GM18511 (cell line): ENCODE measurements around the gene CSRP1.
"Not testable (repeated sequence)": the region's sequence is repeated elsewhere in the genome, so short reads cannot be mapped to it uniquely, and the experiment has no call there.

ENCODE experiments used
- ATAC-seq: cut with Tn5 transposase; IDR thresholded peaks from one replicate; pipeline ENCODE4 v1.9.1; 2021; ENCODE audit warnings: mild to moderate bottlenecking, moderate library complexity; ENCODE audit not compliant: unreplicated experiment

Gene CSRP1

DNA sequence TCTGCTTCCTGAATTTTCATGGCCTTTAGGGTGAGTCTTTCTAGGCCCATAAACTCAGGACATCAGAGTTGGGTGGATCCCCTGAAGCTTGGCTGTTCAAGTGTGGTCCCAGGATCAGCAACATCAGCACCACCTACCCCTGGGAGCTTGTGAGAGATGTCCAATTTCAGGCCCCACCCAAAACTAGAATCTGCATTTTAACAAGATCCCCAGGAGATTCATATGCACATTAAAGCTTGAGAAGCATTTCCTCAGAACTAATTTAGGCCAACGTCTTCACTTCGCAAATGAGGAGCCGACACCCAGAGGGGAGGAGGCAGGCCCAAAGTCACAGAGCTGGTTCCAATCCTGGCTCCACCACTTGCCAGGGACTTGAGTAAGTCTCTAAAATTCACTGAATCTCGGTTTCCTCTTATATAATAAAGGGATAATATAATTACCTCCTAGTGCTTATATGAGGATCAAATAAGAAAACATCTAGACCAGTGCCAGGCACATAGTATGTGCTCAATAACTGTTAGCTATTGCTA lies 27.7 kb downstream of the CSRP1 start:
- ATAC-seq, result no peak

DNA sequence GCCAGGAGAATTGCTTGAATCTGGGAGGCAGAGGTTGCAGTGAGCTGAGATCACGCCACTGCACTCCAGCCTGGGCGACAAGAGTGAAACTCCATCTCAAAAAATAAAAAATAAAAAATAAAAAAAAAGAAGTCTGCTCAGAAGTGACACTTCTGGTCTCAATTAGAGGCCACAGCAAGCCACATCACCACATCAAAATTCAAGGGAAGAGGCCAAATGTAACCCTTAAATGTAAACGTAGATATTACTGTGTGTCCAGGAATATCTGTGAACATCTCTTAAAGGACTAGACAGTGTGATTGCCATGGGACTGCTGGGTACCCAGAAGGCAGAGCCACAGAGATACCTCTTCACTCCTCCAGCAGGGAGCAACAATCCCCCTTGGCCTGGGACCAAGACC lies 28.3 kb downstream of the CSRP1 start:
- not testable (repeated sequence) for ATAC-seq

DNA sequence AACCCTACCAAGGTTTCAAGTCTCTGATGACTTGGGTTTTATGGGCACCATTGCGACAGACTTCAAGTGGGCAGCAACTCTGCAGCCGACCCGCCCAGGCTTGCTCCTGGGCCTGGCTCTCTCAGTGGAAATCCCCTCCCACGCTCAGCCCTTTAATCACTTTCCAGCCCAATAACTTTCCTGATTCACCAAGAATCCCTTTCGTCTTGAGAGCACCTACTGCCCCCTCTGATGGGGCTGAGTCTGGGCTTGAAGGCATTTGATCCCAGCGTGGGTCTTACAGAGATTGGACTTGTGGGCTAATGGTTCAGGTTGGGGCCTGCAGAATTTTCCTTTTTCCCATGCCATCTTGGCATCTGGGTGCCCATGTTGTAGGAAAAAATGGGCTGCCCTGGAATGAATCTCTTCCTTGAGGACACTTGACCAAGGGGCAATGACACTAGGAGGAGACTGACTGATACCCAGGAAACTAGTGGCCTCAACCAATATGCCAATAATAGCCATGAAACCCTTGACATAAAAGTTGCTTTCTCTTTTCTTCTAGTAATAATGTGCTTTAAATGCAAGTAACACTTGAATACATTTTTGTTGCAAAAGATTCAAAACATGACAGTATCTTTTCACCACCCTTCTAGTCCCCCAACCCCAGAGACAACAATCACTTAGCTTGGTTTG lies 30.1 kb downstream of the CSRP1 start:
- ATAC-seq, result no peak

DNA sequence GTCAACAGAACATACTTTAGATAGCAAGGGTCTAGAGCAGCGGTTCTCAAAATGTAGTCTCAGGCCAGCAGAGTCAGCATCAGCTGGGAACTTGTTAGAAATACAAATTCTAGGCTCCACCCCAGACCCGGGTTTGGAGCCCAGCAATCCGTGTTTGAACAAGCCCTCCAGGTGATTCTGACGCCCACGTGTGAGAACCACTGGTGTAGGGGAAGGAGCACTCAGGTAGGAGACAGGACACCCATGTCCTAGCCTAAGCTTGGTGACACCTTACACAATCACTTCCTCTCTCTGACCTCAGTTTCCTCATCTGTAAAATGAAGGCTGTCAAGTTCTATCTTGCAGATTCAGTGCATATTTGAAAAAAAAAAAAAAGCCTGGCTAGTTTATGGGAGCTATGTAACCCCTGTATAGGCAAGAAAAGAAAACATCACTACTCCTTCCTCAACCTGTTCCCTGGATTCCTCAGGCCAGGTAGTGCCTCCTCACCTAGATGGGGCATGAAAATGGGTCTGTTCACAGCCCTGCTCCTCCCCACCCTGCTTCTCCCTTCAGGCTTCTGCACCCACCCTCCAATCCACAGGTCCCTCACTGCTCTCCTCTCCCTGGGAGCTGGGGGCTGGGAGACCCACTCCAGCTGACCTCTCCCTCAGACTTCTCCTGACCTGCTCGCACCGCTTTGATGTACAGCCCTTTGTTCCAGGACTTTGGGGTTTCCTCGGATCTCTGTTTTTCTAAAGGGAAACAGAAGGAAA lies 30.8 kb downstream of the CSRP1 start:
- ATAC-seq, result no peak

DNA sequence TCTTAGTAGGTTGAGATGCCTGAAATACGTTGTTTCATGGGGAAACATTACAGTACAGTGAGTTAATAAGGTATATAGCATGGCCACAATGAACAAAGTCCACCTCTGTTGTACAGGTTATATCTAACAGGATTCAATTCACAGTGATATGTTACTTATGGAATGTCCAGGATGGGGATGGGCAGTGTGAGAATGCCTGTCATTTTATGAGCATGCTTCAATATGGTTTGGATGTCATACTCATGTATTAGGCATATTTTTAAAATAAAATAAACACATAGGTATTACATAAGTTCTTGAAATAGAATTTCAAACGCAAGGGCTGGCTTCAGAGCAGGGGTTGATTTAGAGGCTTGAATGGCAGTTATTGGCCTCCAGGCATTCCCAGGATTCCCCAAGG lies 31.8 kb downstream of the CSRP1 start:
- no peak for ATAC-seq

DNA sequence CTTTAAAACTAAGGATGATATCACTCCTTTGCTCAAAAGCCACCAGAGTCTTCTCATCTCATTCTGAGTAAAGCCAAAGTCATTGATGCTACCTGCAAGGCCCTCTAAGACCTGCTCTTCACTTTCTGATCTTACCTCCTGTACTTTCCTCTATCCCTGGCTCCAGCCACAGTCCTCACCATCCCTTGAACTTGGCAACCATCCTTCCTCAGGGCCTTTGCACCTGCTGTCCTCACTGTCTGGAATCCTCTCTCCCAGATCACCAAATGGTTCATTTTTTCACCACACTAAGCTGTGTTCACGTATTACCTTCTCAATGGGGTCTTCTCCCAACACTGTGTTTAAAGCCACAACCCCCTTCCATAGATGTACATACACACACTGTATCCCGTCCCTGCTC lies 33.6 kb downstream of the CSRP1 start:
- no peak for ATAC-seq

DNA sequence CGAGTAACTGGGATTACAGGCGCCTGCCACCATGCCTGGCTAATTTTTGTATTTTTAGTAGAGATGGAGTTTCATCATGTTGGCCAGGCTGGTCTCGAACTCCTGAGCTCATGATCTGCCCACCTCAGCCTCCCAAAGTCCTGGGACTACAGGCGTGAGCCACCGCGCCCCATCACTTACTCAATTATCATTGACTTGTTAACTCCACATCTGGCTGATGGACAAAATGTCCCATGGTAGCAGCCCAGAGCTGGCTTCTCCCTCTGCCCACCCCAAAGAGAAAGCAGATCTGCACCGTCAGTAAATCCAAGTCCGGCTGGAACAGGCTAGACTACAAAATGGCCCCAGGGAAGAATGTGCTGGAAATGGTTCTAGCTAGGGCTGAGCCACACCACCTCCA lies 34.6 kb downstream of the CSRP1 start:
- not testable (repeated sequence) for ATAC-seq

DNA sequence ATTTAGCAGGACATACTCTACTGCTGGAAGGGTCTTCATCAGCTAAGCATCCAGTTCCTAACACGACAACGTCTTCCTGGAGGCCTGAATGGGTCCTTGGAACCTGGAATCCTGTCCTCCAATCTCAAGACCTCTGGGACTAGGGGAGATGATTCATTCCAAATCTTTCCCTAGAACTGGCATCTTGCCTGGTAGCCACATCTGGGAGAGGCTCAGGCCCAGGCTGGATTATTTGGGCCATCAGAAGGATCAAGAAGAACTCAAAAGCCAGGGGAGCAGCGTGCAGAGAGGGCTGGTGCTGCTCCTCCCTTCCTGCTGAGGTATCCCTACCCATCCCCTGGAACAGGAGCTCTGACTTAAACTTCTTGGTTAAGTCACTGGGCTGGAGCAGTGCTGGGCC lies 35.2 kb downstream of the CSRP1 start:
- ATAC-seq, result no peak

DNA sequence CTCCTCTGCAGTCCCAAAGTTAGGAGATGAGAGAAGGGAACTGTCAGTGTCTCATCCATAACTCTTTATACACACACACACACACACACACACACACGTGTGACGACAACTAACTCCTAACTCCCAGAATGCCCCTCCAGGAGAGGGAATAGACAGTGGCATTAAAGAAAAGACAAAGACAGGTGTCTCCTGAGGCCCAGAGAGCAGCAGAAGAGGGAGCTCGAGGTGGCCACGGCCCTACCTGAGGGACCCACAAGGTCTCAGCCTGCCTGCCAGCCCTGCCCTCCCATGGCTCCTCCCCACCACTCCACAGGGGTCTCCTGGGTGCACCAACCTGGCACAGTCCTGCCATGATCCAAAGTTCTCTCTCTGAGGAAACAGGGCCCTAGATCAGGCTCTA lies 36.3 kb downstream of the CSRP1 start:
- ATAC-seq, result no peak

DNA sequence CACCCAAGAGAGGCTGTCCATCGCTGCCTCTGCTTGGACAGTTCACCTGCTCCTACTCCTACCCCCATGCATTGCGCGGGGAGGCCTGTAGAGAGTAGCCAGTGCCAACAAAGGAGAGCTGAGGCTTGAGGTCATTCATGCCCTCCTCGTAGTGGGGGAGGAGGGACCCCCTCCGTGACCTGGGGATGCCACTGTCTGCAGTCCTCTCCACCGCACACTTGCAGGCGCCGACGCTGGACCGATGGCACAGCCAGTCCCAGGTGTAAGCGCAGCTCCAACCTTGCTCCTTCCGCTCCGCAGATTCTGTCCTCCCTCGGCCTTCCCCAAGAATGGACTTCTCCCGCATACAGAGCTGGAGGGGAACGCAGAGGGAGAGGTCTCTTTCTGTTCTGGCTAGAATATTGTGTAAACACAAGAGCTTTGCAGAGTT lies 37.3 kb downstream of the CSRP1 start:
- no peak for ATAC-seq

DNA sequence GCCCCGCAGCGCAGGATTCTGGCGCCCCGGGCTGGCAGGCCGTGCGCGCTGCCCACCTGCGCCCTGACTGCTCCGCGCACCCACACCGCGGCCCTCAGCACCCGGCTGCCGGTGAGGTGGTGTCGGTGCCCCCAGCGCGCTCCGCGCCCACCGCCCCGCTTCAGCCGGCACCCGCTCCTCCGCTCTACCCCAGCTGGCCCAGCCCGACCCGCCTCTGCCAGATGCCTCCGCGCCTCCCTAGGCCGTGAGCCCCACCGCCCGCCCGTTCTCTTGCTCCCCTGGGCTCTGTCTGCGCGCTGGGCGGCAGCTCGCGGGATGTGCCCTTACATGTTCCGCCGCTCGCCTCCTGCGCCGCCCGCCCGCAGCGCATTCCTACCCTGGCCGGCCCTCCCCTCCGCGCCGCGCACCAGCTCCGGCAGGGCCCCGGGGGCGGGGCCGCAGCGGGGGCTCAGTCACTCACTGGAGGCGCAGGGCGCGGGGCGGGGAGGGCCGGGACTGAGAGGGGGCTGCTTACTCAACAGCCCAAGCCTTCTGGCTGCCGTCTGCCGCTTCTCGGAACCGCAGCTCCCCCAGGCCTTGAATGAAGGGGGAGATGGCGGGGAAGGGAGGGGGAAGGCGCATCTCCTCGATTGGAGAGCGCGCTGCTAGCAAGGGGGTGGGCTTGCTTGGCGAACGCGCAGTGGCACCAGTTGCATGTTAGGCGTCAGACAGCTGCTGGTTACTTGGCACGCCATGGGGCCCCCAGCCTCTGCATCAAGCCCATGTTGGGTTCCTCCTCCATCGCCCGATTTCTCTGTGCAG lies 37.9 kb downstream of the CSRP1 start, which contains the start of gene PHLDA3:
PHLDA3 (minus strand) TSS at position 345 of the 801 bp plus-strand sequence. CDS start 402 bp downstream, outside the sequence.
- peak; percentile 84 for ATAC-seq

DNA sequence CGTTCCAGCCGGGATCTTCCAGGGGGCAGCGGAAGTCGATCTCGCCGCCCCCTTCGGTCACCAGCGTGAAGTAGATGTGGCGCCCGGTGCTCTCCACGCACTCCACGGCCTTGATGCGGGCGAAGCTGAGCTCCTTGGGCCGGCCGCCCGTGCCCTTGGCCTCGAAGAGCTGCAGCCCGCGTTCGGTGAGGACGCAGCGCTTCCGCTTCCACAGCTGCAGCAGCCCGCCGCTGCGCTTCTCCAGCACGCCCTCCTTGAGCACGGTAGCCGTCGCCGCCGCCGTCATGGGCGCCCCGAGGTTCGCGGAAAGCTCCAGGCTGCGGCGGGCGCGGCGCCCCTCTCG lies 38.5 kb downstream of the CSRP1 start:
- ATAC-seq, result peak; percentile 47

DNA sequence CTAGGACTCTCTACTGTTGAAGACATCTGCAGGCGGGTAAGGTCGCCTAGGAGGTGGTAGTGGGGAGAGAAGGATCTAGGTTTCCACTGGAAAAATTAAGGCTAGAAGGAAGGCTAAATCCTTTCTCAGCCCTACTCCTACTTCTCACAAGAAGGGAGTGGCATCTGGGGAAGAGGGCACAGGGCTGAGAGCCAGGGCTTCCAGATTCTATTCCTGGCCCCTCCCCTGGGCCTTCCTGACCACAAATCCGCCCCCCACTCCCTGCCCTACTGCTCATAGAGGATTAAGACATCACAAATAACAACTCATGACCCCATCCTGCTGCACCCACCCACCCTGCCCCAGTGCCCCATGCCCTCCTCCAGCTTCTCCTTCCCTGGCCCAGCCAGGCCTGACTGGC lies 40.4 kb downstream of the CSRP1 start:
- no peak for ATAC-seq

DNA sequence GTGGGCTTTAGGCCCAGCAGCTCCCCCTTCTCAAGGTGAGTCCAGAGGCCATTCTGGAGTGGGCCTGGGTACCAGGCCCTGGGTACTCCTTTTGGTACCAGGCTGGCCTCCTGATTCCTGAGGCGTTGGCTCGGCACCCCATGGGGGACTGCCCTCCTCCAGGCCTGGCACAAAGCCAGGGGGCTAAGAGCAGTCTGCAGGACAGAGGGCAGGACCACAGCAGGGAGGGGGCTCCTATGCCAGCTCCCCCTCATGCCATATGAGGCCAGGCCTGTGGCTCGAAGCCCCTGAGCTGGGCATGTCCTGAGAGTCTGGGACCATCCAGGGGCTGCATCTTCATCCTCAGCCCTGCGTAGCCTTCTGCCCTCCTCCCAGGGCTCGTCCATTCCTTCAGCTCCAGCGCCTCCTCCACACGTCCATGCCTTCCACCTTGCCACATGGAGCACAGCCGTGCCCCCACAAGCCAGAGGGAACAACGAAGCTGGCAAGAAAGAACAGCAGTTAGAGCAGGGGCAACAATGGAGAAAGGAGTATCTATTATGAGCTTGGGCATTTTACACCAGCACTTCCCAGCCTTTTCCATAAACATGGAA lies 41.1 kb downstream of the CSRP1 start:
- ATAC-seq, result no peak

DNA sequence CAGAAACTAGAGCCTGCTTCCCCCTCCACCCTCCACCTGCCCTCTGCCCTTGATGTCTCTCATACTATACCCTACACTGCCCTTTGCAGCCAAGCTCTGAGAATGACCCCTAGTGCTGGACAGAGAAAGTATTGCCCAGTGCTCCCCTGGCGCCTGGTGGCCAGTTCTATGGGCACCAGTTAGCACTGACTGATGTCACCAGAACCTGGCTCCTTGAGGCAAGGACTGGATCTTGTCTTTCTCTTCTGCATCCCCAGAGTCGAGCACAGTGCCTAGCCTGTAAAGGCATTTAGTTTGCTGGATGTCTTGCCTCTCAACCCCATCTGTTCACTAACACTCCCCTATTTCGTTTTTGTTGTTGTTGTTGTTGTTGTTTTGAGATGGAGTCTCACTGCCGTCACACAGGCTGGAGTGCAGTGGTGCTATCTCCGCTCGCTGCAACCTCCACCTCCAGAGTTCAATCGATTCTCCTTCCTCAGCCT lies 43.8 kb downstream of the CSRP1 start:
- ATAC-seq, result no peak

DNA sequence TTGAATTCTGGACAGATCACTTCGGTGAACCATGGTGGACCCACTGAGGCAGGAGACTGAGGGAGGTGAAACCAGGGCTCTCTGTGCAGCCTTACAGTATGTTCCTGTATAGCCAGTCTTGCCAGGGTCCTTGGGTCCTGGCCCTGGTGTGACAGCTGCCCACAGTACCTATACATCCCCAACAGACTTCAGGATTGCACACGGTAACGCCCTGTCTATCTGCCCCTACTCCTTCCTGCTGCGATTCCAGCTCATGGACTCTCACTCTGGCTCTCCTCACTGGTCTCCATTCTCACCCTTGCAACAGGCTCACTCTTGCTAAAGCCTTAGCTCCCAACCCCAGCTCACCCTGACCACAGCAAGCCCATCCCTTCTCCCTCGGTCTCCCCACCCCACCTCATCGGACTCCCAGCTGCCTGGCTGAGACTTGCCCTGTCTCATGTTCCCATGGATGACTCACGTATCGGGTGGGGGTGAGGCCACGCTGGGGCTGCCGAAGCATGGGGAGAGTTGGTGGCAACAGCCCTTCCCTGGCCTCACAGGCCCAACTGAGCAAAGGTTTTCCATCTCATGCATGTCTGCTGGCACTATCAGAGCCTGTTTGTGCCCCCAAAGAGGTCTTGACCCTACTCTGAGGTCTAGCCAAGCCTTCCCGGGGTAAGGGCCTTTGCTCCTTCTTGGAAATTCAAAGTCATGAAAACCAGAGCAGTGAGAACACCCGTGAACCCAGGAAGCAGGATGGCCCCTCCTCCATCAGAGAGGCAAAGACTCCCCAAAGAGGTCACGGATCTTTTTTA lies 45.1 kb downstream of the CSRP1 start:
- ATAC-seq, result no peak

DNA sequence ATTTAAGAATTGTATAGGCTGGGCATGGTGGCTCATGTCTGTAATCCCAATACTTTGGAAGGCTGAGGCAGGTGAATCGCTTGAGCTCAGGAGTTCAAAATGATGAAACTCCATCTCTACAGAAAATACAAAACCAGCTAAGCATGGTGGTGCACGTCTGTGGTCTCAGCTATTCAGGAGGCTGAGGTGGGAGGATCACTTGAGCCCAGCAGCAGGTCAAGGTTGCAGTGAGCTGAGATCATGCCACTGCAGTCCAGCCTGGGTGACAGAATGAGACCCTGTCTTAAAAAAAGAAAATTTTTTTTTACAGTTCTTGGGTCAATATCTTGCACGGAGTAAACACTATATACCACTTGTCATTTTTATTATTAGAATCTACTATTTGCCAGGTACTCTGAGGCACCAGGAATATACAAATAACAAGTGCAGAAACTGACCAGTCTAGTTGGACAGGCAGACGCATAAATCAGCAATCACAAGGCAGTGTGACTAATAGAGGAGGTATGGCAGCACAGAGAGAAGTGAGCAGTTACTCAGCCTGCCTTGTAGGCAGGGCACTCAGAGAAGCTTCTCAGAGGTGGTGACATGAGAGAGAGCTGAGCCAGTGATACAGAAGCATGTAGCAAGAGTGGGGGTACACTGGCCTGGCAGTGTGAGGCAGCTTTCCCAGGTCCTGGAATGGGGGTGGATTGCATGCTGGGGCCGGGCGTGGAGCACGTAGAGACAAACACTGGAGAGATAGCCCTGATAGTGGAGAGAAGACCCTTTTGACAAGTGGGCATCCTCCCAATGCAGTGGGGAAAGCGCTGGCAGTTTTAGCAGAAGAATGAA lies 45.9 kb downstream of the CSRP1 start:
- no peak for ATAC-seq

DNA sequence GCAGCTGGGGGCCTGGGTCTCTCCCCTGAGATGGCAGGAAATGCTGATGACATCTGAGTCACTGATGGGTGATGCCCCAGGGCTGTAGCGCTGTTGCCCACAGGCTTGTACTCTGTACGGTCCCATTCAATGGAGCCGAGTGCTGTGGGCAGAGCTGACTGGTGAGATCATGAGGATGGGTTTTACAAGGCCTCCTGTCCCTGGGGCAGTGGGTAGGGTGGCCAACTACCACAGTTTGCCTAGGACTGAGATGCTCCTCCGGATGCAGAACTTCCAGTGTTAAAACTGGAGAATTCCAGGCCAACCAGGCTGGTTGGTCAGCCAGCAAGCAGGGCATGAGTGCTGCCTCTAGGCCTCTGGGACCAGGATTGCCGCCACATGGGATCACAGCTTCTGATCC lies 47.1 kb downstream of the CSRP1 start:
- ATAC-seq, result no peak

DNA sequence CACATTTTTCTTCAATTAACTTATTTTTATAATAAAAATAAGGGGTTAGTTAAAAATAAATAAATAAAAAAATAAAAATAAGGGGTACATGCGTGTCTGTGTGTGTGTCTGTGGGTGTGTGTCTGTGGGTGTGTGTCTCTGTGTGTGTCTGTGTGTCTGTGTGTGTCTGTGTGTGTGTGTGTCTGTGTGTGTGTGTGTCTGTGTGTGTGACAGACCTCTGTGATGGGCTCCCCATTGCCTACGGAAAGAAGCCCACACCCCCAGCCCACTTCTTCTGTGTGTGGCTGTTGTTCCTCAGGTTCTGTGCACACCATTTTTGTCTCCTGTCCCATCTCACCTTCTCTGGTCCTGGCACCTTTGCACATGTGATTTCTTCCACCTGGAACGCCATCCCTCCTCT lies 47.9 kb downstream of the CSRP1 start:
- no peak for ATAC-seq
